Measurements from ENCODE around the gene RNF150. TPM values are rescaled to one million over a fixed set of nuclear protein-coding genes. Genes with fewer than 3 reads are reported as not detected.

Gene RNF150
- polyA plus RNA-seq, 1 experiment, result 9.8 TPM

DNA sequence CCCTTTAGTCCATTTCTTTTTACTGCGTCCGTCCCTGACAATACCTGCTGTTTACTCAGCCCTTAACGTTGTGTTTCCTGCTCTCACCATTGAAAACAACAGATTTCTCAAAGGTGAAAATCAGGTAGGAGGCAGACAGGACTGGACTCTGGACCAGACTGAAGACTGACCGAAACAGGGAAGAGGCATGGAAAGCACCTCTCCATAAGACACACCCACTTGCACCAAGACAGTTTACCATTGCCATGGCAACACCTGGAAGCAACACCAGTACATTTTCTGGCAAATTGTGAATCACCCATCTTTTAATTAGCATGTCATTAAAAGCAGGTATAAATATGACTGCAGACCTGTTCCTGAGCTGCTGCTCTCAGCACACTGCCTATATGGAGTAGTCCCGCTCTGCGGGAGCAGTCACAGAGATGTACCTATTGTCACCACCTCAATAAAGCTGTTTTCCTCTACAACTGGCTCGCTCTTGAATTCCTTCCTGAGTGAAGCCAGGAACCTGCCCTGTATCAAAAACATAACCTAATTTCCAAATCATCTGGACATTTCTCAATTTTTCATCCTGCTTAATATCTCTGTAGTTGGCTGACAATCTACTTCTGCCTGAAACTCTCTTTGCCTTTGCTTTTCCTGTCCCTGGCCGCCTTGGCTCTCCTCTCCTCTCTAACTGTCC lies 117.0 kb downstream of the RNF150 start:
- H3K4me3 ChIP-seq (ENCODE audit: low read depth, low read length), result no peak overlapping the region
- CTCF ChIA-PET, result no interaction called here
- no peak overlapping the region for H3K27ac ChIP-seq (ENCODE audit: low read depth, low read length)
- DNase-seq (ENCODE audit: low read depth, low spot score), result no peak
- H3K9me3 ChIP-seq (ENCODE audit: control insufficient read depth, insufficient read depth, low read length), result no peaks in the 10 kb centered on the region
- TF ChIP-seq, protein P1, sequence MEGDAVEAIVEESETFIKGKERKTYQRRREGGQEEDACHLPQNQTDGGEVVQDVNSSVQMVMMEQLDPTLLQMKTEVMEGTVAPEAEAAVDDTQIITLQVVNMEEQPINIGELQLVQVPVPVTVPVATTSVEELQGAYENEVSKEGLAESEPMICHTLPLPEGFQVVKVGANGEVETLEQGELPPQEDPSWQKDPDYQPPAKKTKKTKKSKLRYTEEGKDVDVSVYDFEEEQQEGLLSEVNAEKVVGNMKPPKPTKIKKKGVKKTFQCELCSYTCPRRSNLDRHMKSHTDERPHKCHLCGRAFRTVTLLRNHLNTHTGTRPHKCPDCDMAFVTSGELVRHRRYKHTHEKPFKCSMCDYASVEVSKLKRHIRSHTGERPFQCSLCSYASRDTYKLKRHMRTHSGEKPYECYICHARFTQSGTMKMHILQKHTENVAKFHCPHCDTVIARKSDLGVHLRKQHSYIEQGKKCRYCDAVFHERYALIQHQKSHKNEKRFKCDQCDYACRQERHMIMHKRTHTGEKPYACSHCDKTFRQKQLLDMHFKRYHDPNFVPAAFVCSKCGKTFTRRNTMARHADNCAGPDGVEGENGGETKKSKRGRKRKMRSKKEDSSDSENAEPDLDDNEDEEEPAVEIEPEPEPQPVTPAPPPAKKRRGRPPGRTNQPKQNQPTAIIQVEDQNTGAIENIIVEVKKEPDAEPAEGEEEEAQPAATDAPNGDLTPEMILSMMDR (IDR thresholded peaks at IDR 0.05; ENCODE audit: low read depth, low read length), result no peak
- H3K27me3 ChIP-seq (ENCODE audit: control insufficient read depth, insufficient read depth, low read length), result no peaks in the 10 kb centered on the region
- POLR2A ChIA-PET, result no interaction called here

DNA sequence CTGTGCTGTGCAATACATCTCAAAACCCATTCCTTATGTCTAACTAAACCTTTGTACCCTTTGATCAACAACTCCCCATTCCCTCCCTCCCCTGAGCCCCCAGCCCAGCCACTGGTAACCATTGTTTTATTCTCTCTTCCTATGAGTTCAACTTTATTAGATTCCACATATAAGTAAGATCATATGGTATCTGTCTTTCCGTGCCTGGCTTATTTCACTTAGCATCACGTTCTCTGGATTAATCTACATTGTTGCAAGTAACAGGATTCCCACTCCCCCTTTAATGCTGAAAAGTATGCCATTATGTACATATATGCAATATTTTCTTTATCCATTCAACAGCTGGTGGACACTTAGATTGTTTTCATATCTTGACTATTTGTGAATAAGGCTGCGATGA lies 119.4 kb downstream of the RNF150 start:
- Histone ChIP-seq H3K27ac (ENCODE audit: low read depth, low read length) (no peak overlapping the region), H3K27me3 (ENCODE audit: control insufficient read depth, insufficient read depth, low read length) (no peaks in the 10 kb centered on the region), H3K9me3 (ENCODE audit: control insufficient read depth, insufficient read depth, low read length) (no peaks in the 10 kb centered on the region), H3K4me3 (ENCODE audit: low read depth, low read length) (no peak overlapping the region)
- ChIA-PET CTCF (no interaction called here), POLR2A (no interaction called here)
- no peak for DNase-seq (ENCODE audit: low read depth, low spot score)
- TF ChIP-seq, protein P1 (IDR thresholded peaks at IDR 0.05; ENCODE audit: low read depth, low read length), result no peak

DNA sequence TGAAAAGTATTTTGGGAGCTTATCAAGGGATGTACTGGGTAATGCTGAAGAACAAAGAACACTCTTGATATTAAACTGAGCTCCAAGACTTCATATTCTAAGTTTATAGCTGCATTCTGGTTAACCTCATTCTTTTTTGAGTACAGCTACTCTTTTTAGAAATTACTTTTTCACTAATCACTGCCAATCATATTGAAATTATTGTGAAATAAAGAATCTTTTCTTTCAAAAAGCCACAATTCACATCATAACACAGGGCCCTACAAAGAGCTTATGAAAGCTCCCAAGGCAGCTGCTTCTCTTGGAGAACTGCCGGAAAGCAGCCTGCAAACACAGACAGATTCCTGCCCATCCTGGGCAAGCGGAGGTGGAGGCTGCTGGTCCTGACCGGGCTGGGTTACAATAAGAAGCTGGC lies 121.4 kb downstream of the RNF150 start:
- no peak for DNase-seq (ENCODE audit: low read depth, low spot score)
- no peaks in the 10 kb centered on the region for H3K27me3 ChIP-seq (ENCODE audit: control insufficient read depth, insufficient read depth, low read length)
- H3K4me3 ChIP-seq (ENCODE audit: low read depth, low read length), result no peak overlapping the region
- POLR2A ChIA-PET, result interaction anchor here (0.6 kb wide), 1 partner anchor 957 kb away, joined by 7 read pairs; no protein-coding TSS in a partner anchor
- H3K9me3 ChIP-seq (ENCODE audit: control insufficient read depth, insufficient read depth, low read length), result no peaks in the 10 kb centered on the region
- TF ChIP-seq, protein P1 (IDR thresholded peaks at IDR 0.05; ENCODE audit: low read depth, low read length), result no peak
- H3K27ac ChIP-seq (ENCODE audit: low read depth, low read length), result no peak overlapping the region
- CTCF ChIA-PET, result no interaction called here

DNA sequence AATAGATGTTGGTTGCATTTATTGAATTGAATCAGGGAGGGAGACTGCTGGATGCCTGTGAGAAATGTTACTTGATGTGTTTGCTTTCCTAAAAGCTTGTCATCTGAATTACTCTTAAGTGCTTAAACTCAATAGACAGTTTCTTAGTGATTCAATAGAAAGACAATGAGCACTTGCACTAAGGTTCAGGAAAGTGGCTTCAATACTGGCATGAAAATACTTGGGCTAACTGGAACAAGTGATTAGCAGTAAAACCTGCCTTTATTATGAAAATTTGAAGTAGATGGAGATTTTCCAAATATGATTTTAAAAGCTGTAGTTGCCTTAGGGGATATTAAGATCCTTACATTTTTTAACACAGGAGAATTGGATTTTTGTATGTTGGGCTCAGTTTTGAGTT lies 123.3 kb downstream of the RNF150 start:
- H3K27me3 ChIP-seq (ENCODE audit: control insufficient read depth, insufficient read depth, low read length), result no peaks in the 10 kb centered on the region
- no peak overlapping the region for H3K27ac ChIP-seq (ENCODE audit: low read depth, low read length)
- POLR2A ChIA-PET, result no interaction called here
- CTCF ChIA-PET, result no interaction called here
- DNase-seq (ENCODE audit: low read depth, low spot score), result no peak
- H3K4me3 ChIP-seq (ENCODE audit: low read depth, low read length), result no peak overlapping the region
- H3K9me3 ChIP-seq (ENCODE audit: control insufficient read depth, insufficient read depth, low read length), result no peaks in the 10 kb centered on the region
- TF ChIP-seq, protein P1 (IDR thresholded peaks at IDR 0.05; ENCODE audit: low read depth, low read length), result no peak

DNA sequence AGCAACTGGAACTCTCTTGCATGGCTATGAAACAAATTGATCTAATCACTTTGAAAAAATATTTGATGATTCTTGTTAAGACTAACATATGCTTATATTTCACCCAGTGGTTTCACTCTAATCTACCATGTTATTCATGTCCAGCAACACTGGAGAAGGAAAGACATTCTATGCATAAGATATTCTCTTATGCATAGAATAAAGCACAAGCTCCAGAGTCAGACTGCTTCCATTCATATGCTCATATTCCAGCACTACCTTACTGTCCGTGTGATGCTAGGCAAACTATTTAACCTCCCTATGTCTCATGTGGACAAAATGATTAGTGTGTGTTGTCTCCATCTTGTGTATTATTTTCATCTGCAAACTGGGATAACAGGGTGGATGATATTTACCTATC lies 124.1 kb downstream of the RNF150 start:
- TF ChIP-seq, protein P1 (IDR thresholded peaks at IDR 0.05; ENCODE audit: low read depth, low read length), result no peak
- Histone ChIP-seq H3K4me3 (ENCODE audit: low read depth, low read length) (no peak overlapping the region), H3K9me3 (ENCODE audit: control insufficient read depth, insufficient read depth, low read length) (no peaks in the 10 kb centered on the region), H3K27me3 (ENCODE audit: control insufficient read depth, insufficient read depth, low read length) (no peaks in the 10 kb centered on the region), H3K27ac (ENCODE audit: low read depth, low read length) (no peak overlapping the region)
- no peak for DNase-seq (ENCODE audit: low read depth, low spot score)
- ChIA-PET CTCF (no interaction called here), POLR2A (no interaction called here)

All from AG04450 (cell line).